H1 (cell line): Measurements from ENCODE around the gene UQCC3. TPM values are rescaled to one million over a fixed set of nuclear protein-coding genes. Genes with fewer than 3 reads are reported as not detected.

Source experiments
- BRCA1 ChIP-seq: IDR thresholded peaks from 2 replicates; pipeline ENCODE4 v1.6.1; 2012; ENCODE audit warnings: low read depth, low read length, improper control_type of control experiment
- CHD7 ChIP-seq: fragments of 300-600 bp; sonication (generic); IDR thresholded peaks from 2 replicates; pipeline ENCODE4 v1.7.1; 2012; ENCODE audit warnings: low read length, moderate library complexity, mild to moderate bottlenecking, inconsistent platforms; ENCODE audit not compliant: insufficient replicate concordance
- CTCF ChIP-seq, 3 experiments: IDR thresholded peaks; 1 replicate in 2 of 3; 2 replicates in 1 of 3; pipeline versions ENCODE4 v1.5.1 to v1.6.1; 2011; ENCODE audit warnings: low read length in 3 of 3, mild to moderate bottlenecking in 3 of 3, inconsistent platforms in 2 of 3, low read depth in 1 of 3, moderate library complexity in 1 of 3; ENCODE audit not compliant: insufficient read depth in 1 of 3; ENCODE audit errors: control extremely low read depth in 1 of 3
- EZH2 ChIP-seq: fragments of 200-600 bp; sonication (generic); IDR thresholded peaks from 2 replicates; pipeline ENCODE4 v1.7.1; 2012; ENCODE audit warnings: low read depth, mild to moderate bottlenecking, moderate library complexity, low read length, inconsistent platforms; ENCODE audit not compliant: severe bottlenecking
- MAFK ChIP-seq: IDR thresholded peaks from 2 replicates; pipeline ENCODE4 v1.6.1; 2012; ENCODE audit warnings: low read depth, mild to moderate bottlenecking, improper control_type of control experiment, low read length
- PHF8 ChIP-seq: fragments of 200-600 bp; sonication (generic); conservative IDR thresholded peaks from 2 replicates; pipeline ENCODE4 v1.7.1; 2012; ENCODE audit warnings: low read depth, mild to moderate bottlenecking, inconsistent platforms, low read length, moderate library complexity
- SAP30 ChIP-seq: fragments of 300-600 bp; sonication (generic); IDR thresholded peaks from 2 replicates; pipeline ENCODE4 v1.7.1; 2012; ENCODE audit warnings: low read length, moderate library complexity, mild to moderate bottlenecking, inconsistent platforms; ENCODE audit not compliant: insufficient read depth, insufficient replicate concordance
- TAF7 ChIP-seq: optimal IDR thresholded peaks from 2 replicates; pipeline ENCODE3; 2011; ENCODE audit warnings: low read depth, mild to moderate bottlenecking, inconsistent platforms, low read length, moderate library complexity, borderline replicate concordance
- polyA plus RNA-seq, 7 experiments: library from polyadenylated mRNA; depleted of rRNA in 3 of 7; stranded (reverse) in 5 of 7; unstranded in 2 of 7; fragments of >200 nt in 5 of 7; fragments of 200-250 nt in 2 of 7; gene quantifications; 1 replicate in 5 of 7; 2 replicates in 1 of 7; 4 replicates in 1 of 7; pipeline versions ENCODE4 v1.2.1 to v1.2.3, GENCODE V29; 2011 to 2013; ENCODE audit warnings: missing spikeins in 2 of 7, mixed read lengths in 2 of 7
- total RNA-seq: library from RNA; stranded (reverse); fragmentation: NEBNext Ultra II Directional; extraction: Animal tissue kit (Norgen Biotek cat#: 25700); gene quantifications from 2 replicates; pipeline ENCODE4 v1.2.1, GENCODE V29; 2021

UQCC3 gene
- total and polyA plus RNA-seq, 2 of the 8 experiments (the other 6 are each of a cell fraction or from before 2014, with no cell fraction given), result 14.2 to 15.7 TPM

GRCh38 chr11:62721994-62722393 lies 50.5 kb downstream of the UQCC3 start (continued):
- TF ChIP-seq CHD7 (no peak), BRCA1 (no peak), TAF7 (no peak), CTCF (IDR thresholded peaks at IDR 0.05; ENCODE audit: control extremely low read depth in 1 of 3, insufficient read depth in 1 of 3, low read depth in 1 of 3, low read length in 3 of 3) (0 out of 4 replicates have a peak, but pooled peaks of 1 of the 3 experiments have one; percentile 10), PHF8 (no peak), EZH2 (no peak), SAP30 (no peak), MAFK (no peak)
